ENCODE data around the gene NPTXR. TPM values are rescaled to one million over a fixed set of nuclear protein-coding genes. Genes with fewer than 3 reads are reported as not detected.

NPTXR gene
- total and polyA plus RNA-seq, 2 donors (not counting 3 experiments of a cell fraction or from before 2014, with no cell fraction given) = 0.37 to 0.73 TPM

DNA sequence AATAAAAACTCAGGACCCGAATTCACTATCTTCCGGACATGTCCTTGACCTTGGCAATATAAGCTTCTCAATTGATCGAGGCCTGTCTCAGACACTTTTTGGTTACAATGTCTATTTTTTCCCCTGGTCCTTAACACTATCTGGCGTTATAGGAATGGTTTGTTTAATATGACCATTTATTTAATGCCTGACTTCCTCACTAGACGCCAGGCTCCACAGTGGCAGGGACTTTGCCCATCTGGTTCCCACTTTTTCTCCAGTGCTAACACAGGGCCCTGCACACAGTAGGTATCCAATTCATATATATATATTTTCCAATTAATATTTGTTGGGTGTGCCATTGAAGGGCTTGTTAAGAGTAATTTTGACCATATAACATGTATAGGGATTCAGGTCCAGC, 36.1 kb upstream of the NPTXR start:
- Histone ChIP-seq H4K20me1 (replicated peaks; ENCODE audit: control insufficient read depth, extremely low read depth, insufficient read depth, low read length) (no peaks in the 10 kb centered on the region), H3K4me3 (replicated peaks in 1 of 3; ENCODE audit: insufficient read depth in 1 of 3, low read depth in 1 of 3, low read length in 3 of 3) (no peak overlapping the region), H3K9me1 (replicated peaks; ENCODE audit: control insufficient read depth, extremely low read depth, insufficient read depth, low read length) (no peaks in the 10 kb centered on the region), H3K4me1 (ENCODE audit: control insufficient read depth, extremely low read depth, insufficient read depth, low read length) (no peaks in the 10 kb centered on the region), H3K9me3 (replicated peaks; ENCODE audit: control insufficient read depth, insufficient read depth, low read length) (no peaks in the 10 kb centered on the region), H3K36me3 (ENCODE audit: control insufficient read depth in 2 of 2, extremely low read depth in 1 of 2, insufficient read depth in 2 of 2, low read length in 2 of 2) (no peaks in the 10 kb centered on the region), H2AFZ (ENCODE audit: low read depth, low read length) (no peak overlapping the region), H3K4me2 (ENCODE audit: insufficient read depth, low read length) (no peak overlapping the region), H3K27me3 (ENCODE audit: control insufficient read depth in 2 of 2, insufficient read depth in 2 of 2, low read length in 2 of 2) (peaks cover 26% of the 10 kb centered on the region in 2 experiments), H3K27ac (ENCODE audit: insufficient read depth, low read depth, low read length) (no peak overlapping the region), H3K79me2 (ENCODE audit: control insufficient read depth, insufficient read depth, low read length) (no peaks in the 10 kb centered on the region), H3K9ac (replicated peaks; ENCODE audit: extremely low read depth, insufficient read depth, low read length) (no peak overlapping the region)
- TF ChIP-seq FOS (IDR thresholded peaks at IDR 0.05; ENCODE audit: borderline replicate concordance, insufficient read depth, low read length) = no peak
- TF ChIP-seq POLR2A (IDR thresholded peaks at IDR 0.05; ENCODE audit: low read depth, low read length) = no peak
- intact Hi-C loops (cut with micrococcal nuclease) = loop anchor here (10.0 kb wide), 1 partner anchor 355 kb away; no protein-coding TSS in a partner anchor
- no peak for DNase-seq (ENCODE audit: low read depth, low spot score)
- no TSS peak for BruUV-seq (replicated peaks)
- ChIA-PET CTCF (interaction anchor here (1.2 to 3.5 kb wide), 3 partner anchors 10 to 111 kb away, joined by 4 to 13 read pairs (median 7); no protein-coding TSS in a partner anchor), POLR2A (no interaction called here)
- dilution Hi-C loops (cut with MboI; ENCODE audit: extremely low pct_ligation_motif_present, low sequenced_read_pairs) = no loop called here
- no peak for FAIRE-seq

DNA sequence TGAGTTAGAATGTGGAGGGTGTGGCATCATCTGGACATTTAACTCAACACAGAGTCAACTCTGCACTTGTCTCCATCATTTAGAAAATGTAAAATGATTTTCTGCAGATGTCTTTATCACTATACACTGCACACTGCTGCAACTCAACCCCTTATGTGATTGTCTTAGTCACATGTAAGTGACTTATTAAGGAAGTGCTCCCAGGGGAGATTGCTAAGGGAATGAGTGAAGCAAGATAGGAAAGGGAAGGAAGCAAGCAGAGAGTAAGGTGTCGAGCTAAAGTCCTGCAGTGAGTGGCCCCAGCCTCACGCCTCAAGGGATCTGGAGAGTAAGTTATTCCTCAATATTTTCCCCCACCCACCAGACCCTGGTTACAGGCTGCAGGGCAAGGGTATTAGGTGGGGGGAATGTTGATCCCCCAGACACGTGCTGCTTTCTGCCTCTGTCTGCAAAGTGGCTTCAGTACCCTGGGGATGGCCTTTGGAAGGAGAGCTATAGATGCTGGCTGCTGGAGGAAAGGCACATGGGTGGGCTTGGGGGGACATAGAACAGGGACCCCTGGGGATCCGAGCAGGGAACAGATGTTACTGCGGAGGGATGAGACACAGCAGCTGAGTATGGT, 35.4 kb upstream of the NPTXR start:
- peaks cover 26 to 27% of the 10 kb centered on the region in 2 experiments for H3K27me3 ChIP-seq (ENCODE audit: control insufficient read depth in 2 of 2, insufficient read depth in 2 of 2, low read length in 2 of 2)
- intact Hi-C loops (cut with micrococcal nuclease) = loop anchor here (10.0 kb wide), 1 partner anchor 356 kb away; no protein-coding TSS in a partner anchor
- DNase-seq (ENCODE audit: low read depth, low spot score) (no peak), FAIRE-seq (no peak)
- H3K4me1 ChIP-seq (ENCODE audit: control insufficient read depth, extremely low read depth, insufficient read depth, low read length) = no peaks in the 10 kb centered on the region
- H3K9ac ChIP-seq (replicated peaks; ENCODE audit: extremely low read depth, insufficient read depth, low read length) = no peak overlapping the region
- H3K36me3 ChIP-seq (ENCODE audit: control insufficient read depth in 2 of 2, extremely low read depth in 1 of 2, insufficient read depth in 2 of 2, low read length in 2 of 2) = no peaks in the 10 kb centered on the region
- no peak overlapping the region for H2AFZ ChIP-seq (ENCODE audit: low read depth, low read length)
- no peaks in the 10 kb centered on the region for H4K20me1 ChIP-seq (replicated peaks; ENCODE audit: control insufficient read depth, extremely low read depth, insufficient read depth, low read length)
- ChIA-PET POLR2A (no interaction called here), CTCF (interaction anchor here (0.9 to 3.5 kb wide), 4 partner anchors 10 to 110 kb away, joined by 3 to 13 read pairs (median 5); no protein-coding TSS in a partner anchor)
- H3K4me2 ChIP-seq (ENCODE audit: insufficient read depth, low read length) = no peak overlapping the region
- H3K9me1 ChIP-seq (replicated peaks; ENCODE audit: control insufficient read depth, extremely low read depth, insufficient read depth, low read length) = no peaks in the 10 kb centered on the region
- H3K9me3 ChIP-seq (replicated peaks; ENCODE audit: control insufficient read depth, insufficient read depth, low read length) = no peaks in the 10 kb centered on the region
- H3K79me2 ChIP-seq (ENCODE audit: control insufficient read depth, insufficient read depth, low read length) = no peaks in the 10 kb centered on the region
- TF ChIP-seq POLR2A (IDR thresholded peaks at IDR 0.05; ENCODE audit: low read depth, low read length) = no peak
- TF ChIP-seq FOS (IDR thresholded peaks at IDR 0.05; ENCODE audit: borderline replicate concordance, insufficient read depth, low read length) = no peak
- no peak for TF ChIP-seq JUN (IDR thresholded peaks at IDR 0.05; ENCODE audit: borderline replicate concordance, insufficient read depth, insufficient read length, low read depth)
- TF ChIP-seq, protein P1, sequence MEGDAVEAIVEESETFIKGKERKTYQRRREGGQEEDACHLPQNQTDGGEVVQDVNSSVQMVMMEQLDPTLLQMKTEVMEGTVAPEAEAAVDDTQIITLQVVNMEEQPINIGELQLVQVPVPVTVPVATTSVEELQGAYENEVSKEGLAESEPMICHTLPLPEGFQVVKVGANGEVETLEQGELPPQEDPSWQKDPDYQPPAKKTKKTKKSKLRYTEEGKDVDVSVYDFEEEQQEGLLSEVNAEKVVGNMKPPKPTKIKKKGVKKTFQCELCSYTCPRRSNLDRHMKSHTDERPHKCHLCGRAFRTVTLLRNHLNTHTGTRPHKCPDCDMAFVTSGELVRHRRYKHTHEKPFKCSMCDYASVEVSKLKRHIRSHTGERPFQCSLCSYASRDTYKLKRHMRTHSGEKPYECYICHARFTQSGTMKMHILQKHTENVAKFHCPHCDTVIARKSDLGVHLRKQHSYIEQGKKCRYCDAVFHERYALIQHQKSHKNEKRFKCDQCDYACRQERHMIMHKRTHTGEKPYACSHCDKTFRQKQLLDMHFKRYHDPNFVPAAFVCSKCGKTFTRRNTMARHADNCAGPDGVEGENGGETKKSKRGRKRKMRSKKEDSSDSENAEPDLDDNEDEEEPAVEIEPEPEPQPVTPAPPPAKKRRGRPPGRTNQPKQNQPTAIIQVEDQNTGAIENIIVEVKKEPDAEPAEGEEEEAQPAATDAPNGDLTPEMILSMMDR (IDR thresholded peaks at IDR 0.05; ENCODE audit: extremely low read depth in 1 of 2, insufficient read depth in 1 of 2, low read depth in 1 of 2, low read length in 2 of 2) = no peak
- no peak for TF ChIP-seq POLR2AphosphoS5 (IDR thresholded peaks at IDR 0.05; ENCODE audit: insufficient read depth, low read depth, low read length)
- no peak for TF ChIP-seq MYC (IDR thresholded peaks at IDR 0.05; ENCODE audit: low read depth, low read length)
- TF ChIP-seq, protein P2, sequence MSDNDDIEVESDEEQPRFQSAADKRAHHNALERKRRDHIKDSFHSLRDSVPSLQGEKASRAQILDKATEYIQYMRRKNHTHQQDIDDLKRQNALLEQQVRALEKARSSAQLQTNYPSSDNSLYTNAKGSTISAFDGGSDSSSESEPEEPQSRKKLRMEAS (IDR thresholded peaks at IDR 0.05; ENCODE audit: insufficient read depth, insufficient read length) = no peak
- TF ChIP-seq EZH2 (IDR thresholded peaks at IDR 0.05; ENCODE audit: borderline replicate concordance, low read depth, low read length, severe bottlenecking) = no peak
- TF ChIP-seq GATA2 (IDR thresholded peaks at IDR 0.05; ENCODE audit: insufficient read depth, insufficient read length, low read depth, low read length) = no peak
- H3K27ac ChIP-seq (ENCODE audit: insufficient read depth, low read depth, low read length) = no peak overlapping the region
- dilution Hi-C loops (cut with MboI; ENCODE audit: extremely low pct_ligation_motif_present, low sequenced_read_pairs) = no loop called here
- no TSS peak for BruUV-seq (replicated peaks)
- H3K4me3 ChIP-seq (replicated peaks in 1 of 3; ENCODE audit: insufficient read depth in 1 of 3, low read depth in 1 of 3, low read length in 3 of 3) = no peak overlapping the region
